GM12878 (cell line): ENCODE results near the gene EBI3. TPM values are rescaled to one million over a fixed set of nuclear protein-coding genes. Genes with fewer than 3 reads are reported as not detected.

Experiments
- ATAC-seq: fragments of 200-7000 bp; cut with Tn5 transposase; 3 replicates; pipeline ENCODE4 v1.9.1; 2020; ENCODE audit warnings: mild to moderate bottlenecking, moderate library complexity
- BruUV-seq: library from RNA; stranded (reverse); fragments of 400-500 nt; replicated peaks from 2 replicates; lab custom pipeline; 2021; lab: Mats Ljungman, UMichigan
- CTCF ChIA-PET: fragments of 300-600 bp; sonication (Branson Sonifier 250); formaldehyde crosslinking; extraction: SDS; loops from one replicate; lab custom pipeline; 2021; ENCODE audit warnings: inconsistent platforms; lab: Yijun Ruan, JAX
- POLR2A ChIA-PET: fragments of 350-600 bp; formaldehyde crosslinking; extraction: SDS; loops from one replicate; lab custom pipeline; 2021; ENCODE audit warnings: inconsistent platforms; lab: Charles Lee
- RAD21 ChIA-PET: fragments of 300-600 bp; sonication (Branson Sonifier 250); formaldehyde crosslinking; loops from one replicate; lab custom pipeline; 2023; ENCODE audit warnings: antibody characterized with exemption; ENCODE audit not compliant: unreplicated experiment; lab: Charles Lee
- SMC1A ChIA-PET: fragments of 300-600 bp; sonication (Branson Sonifier 250); formaldehyde crosslinking; loops from one replicate; lab custom pipeline; 2023; ENCODE audit not compliant: unreplicated experiment, uncharacterized antibody; lab: Charles Lee
- DNase-seq: peaks from one replicate; pipeline ENCODE4 v3.0.0-alpha.2; 2011; ENCODE audit warnings: low read depth, low spot score
- FAIRE-seq: peaks from 3 replicates; lab custom pipeline; 2011; peaks lifted over from hg19 to GRCh38; lab: Jason Lieb, UNC
- H2AFZ ChIP-seq: 2 replicates; pipeline ENCODE4 v1.6.0; 2011; ENCODE audit warnings: low read depth, low read length, control low read depth; ENCODE audit not compliant: control insufficient read depth
- H3K27ac ChIP-seq: 2 replicates; pipeline ENCODE4 v1.5.1; 2011; ENCODE audit warnings: control low read depth; ENCODE audit not compliant: control insufficient read depth, insufficient read depth
- H3K27me3 ChIP-seq, 2 experiments: replicated peaks in 1 of 2; 2 replicates each; pipeline versions ENCODE4 v1.6.0 to v1.6.1; 2011; ENCODE audit warnings: low read length in 1 of 2; ENCODE audit not compliant: control insufficient read depth in 2 of 2, insufficient read depth in 2 of 2
- H3K36me3 ChIP-seq, 2 experiments: 2 replicates each; pipeline ENCODE4 v1.5.1; 2011; ENCODE audit warnings: low read length in 1 of 2; ENCODE audit not compliant: control insufficient read depth in 2 of 2, insufficient read depth in 2 of 2
- H3K4me1 ChIP-seq: 2 replicates; pipeline ENCODE4 v1.6.1; 2011; ENCODE audit warnings: mild to moderate bottlenecking, low read length, moderate library complexity, mixed read lengths; ENCODE audit not compliant: control insufficient read depth, insufficient read depth
- H3K4me2 ChIP-seq: 2 replicates; pipeline ENCODE4 v1.6.0; 2011; ENCODE audit warnings: control low read depth; ENCODE audit not compliant: control insufficient read depth, insufficient read depth
- H3K4me3 ChIP-seq: fragments of 200-600 bp; sonication (generic); 2 replicates; pipeline ENCODE4 v1.5.1; 2016
- H3K79me2 ChIP-seq: 2 replicates; pipeline ENCODE4 v1.6.0; 2011; ENCODE audit warnings: low read length; ENCODE audit not compliant: control insufficient read depth, insufficient read depth
- H3K9ac ChIP-seq: 2 replicates; pipeline ENCODE4 v1.8.0; 2011; ENCODE audit warnings: low read length, control low read depth, mixed read lengths; ENCODE audit not compliant: control insufficient read depth, insufficient read depth
- H3K9me3 ChIP-seq: replicated peaks from 3 replicates; pipeline ENCODE4 v1.5.1; 2011; ENCODE audit warnings: mild to moderate bottlenecking, low read length; ENCODE audit not compliant: control insufficient read depth, insufficient read depth
- H4K20me1 ChIP-seq: 2 replicates; pipeline ENCODE4 v1.6.0; 2011; ENCODE audit not compliant: control insufficient read depth, insufficient read depth
- CHD1 ChIP-seq: IDR thresholded peaks from 2 replicates; pipeline ENCODE4 v1.6.1; 2012; ENCODE audit warnings: low read depth, low read length, improper control_type of control experiment
- CREB1 ChIP-seq: IDR thresholded peaks from 2 replicates; pipeline ENCODE4 v1.6.1; 2012; ENCODE audit warnings: low read depth, mild to moderate bottlenecking, inconsistent platforms
- EED ChIP-seq: sonication (generic); IDR thresholded peaks from 2 replicates; pipeline ENCODE4 v1.6.1; 2016; ENCODE audit warnings: antibody characterized with exemption, low read depth
- IRF4 ChIP-seq: IDR thresholded peaks from 2 replicates; pipeline ENCODE4 v1.6.1; 2011; ENCODE audit warnings: low read depth, low read length
- RAD21 ChIP-seq: IDR thresholded peaks from 2 replicates; pipeline ENCODE4 v1.6.1; 2011; ENCODE audit warnings: mild to moderate bottlenecking, low read depth, low read length, moderate library complexity; ENCODE audit not compliant: insufficient read depth
- RAD51 ChIP-seq: fragments of 450-650 bp; IDR thresholded peaks from 2 replicates; pipeline ENCODE4 v1.6.1; 2016; ENCODE audit warnings: moderate library complexity, mild to moderate bottlenecking, inconsistent platforms
- SIX5 ChIP-seq: IDR thresholded peaks from 2 replicates; pipeline ENCODE4 v1.6.1; 2011; ENCODE audit warnings: mild to moderate bottlenecking, low read depth, low read length, moderate library complexity; ENCODE audit not compliant: severe bottlenecking
- SKIL ChIP-seq: fragments of 450-650 bp; IDR thresholded peaks from 2 replicates; pipeline ENCODE4 v1.6.1; 2017; ENCODE audit warnings: mild to moderate bottlenecking, low read depth, inconsistent platforms; ENCODE audit not compliant: poor library complexity, severe bottlenecking
- SMAD1 ChIP-seq: fragments of 450-650 bp; IDR thresholded peaks from 2 replicates; pipeline ENCODE4 v1.6.1; 2018; ENCODE audit warnings: mild to moderate bottlenecking, low read depth; ENCODE audit not compliant: partially characterized antibody
- TCF7 ChIP-seq: IDR thresholded peaks from 2 replicates; pipeline ENCODE4 v1.6.1; 2014; ENCODE audit warnings: antibody characterized with exemption, borderline replicate concordance
- ZNF592 ChIP-seq: fragments of 450-650 bp; IDR thresholded peaks from 2 replicates; pipeline ENCODE4 v1.6.1; 2017; ENCODE audit warnings: mild to moderate bottlenecking, moderate library complexity
- WGBS: methylation state at CpG from one replicate; pipeline ENCODE4 v1.1.6; 2016; ENCODE audit warnings: low lambda C conversion rate; ENCODE audit not compliant: insufficient replicate concordance, insufficient coverage; ENCODE audit errors: missing lambda C conversion rate; 5-methylcytosine and 5-hydroxymethylcytosine counted together
- in situ Hi-C: fragments of 300-500 bp; cut with MboI; formaldehyde crosslinking; loops from 9 replicates; pipeline ENCODE4 v1.14.3; 2018; ENCODE audit warnings: mixed read lengths
- intact Hi-C: fragments of 100-400 bp; cut with micrococcal nuclease; formaldehyde crosslinking; loops from one replicate; pipeline ENCODE4 v1.14.2; 2022; ENCODE audit not compliant: unreplicated experiment
- polyA plus RNA-seq, 11 experiments: library from polyadenylated mRNA; depleted of rRNA in 4 of 11; unstranded in 6 of 11; stranded (reverse) in 5 of 11; fragments of >200 nt; fragmentation: Nextera tagmentation in 4 of 11; fragmentation: Illumina TruSeq in 1 of 11; extraction: Ambion mirVana in 4 of 11; extraction: Trizol in 1 of 11; gene quantifications; 1 replicate in 1 of 11; 2 replicates in 10 of 11; pipeline versions ENCODE4 v1.2.1 to v1.2.3, GENCODE V29; 2011 to 2016; ENCODE audit warnings: inconsistent platforms in 2 of 11, missing spikeins in 2 of 11, low read depth in 1 of 11
- total RNA-seq, 4 experiments: library from RNA; depleted of rRNA in 3 of 4; stranded (reverse); fragments of >200 nt in 3 of 4; fragmentation: Illumina TruSeq in 1 of 4; extraction: Trizol in 1 of 4; gene quantifications; 2 replicates each; pipeline versions ENCODE4 v1.2.1 to v1.2.3, GENCODE V29; 2013 to 2021

The EBI3 gene
- total and polyA plus RNA-seq, 10 of the 15 experiments (the other 5 are each of a cell fraction or from before 2014, with no cell fraction given), result 22.0 to 288 (median 186) TPM

- TF ChIP-seq ZNF592, result no peak
- no peak for TF ChIP-seq RAD51
- TF ChIP-seq CHD1, result no peak
- TF ChIP-seq IRF4, result no peak
- TF ChIP-seq SIX5, result no peak
- TF ChIP-seq EED, result no peak
Observed at GRCh38 chr19:4257025-4257424, 27.7 kb downstream of the EBI3 start (continued).

- H3K79me2 ChIP-seq, result no peaks in the 10 kb centered on the region
- ChIA-PET CTCF (interaction anchor here (1.8 kb wide), 1 partner anchor 95 kb away, joined by 5 read pairs; no protein-coding TSS in a partner anchor), RAD21 (no interaction called here), POLR2A (no interaction called here), SMC1A (no interaction called here)
- BruUV-seq, result no TSS peak
- ATAC-seq (no peak), FAIRE-seq (no peak), DNase-seq (no peak)
- intact Hi-C loops, result no loop called here
- H3K27ac ChIP-seq, result no peak overlapping the region
- peaks cover 19 to 32% of the 10 kb centered on the region in 2 experiments for H3K36me3 ChIP-seq
- no peak overlapping the region for H3K4me3 ChIP-seq
- H3K4me1 ChIP-seq, result no peaks in the 10 kb centered on the region
- TF ChIP-seq SKIL, result no peak
- TF ChIP-seq TCF7, result no peak
- TF ChIP-seq RAD21, result no peak
- no peak for TF ChIP-seq SMAD1
- TF ChIP-seq CREB1, result no peak
- H3K4me2 ChIP-seq, result no peak overlapping the region
- no peak overlapping the region for H3K9ac ChIP-seq
- in situ Hi-C loops, result no loop called here
- H3K27me3 ChIP-seq, result no peaks in the 10 kb centered on the region
- H2AFZ ChIP-seq, result no peak overlapping the region
- WGBS, result 94% methylated on average over 26 of the region's 28 CpGs
- no peaks in the 10 kb centered on the region for H4K20me1 ChIP-seq
- H3K9me3 ChIP-seq, result peaks cover 5% of the 10 kb centered on the region; the same call in 1 of the 3 replicates
Observed at GRCh38 chr19:4258181-4258580, 28.9 kb downstream of the EBI3 start.
